Stimulated activated effector memory CD8-positive, alpha-beta T cell treated with anti-CD3 and anti-CD28 coated beads, Interleukin-12 subunit alpha, Interleukin-12 subunit beta, amount 100 ng/mL, for 72 hours (primary cell): Measurements from ENCODE around the gene ABCB6.

ENCODE experiments used
- ATAC-seq: fragments of 150-1000 bp; cut with Tn5 transposase; 2 replicates; pipeline ENCODE4 v1.10.0; 2021
- DNase-seq, 2 donors: peaks; one replicate each; pipeline ENCODE4 v3.0.0; 2021 to 2022; ENCODE audit warnings: low spot score in 2 of 2
- H3K27ac Mint-ChIP-seq: one replicate; pipeline ENCODE4 v1.8.0; 2022; ENCODE audit warnings: mild to moderate bottlenecking, mixed read lengths
- H3K36me3 Mint-ChIP-seq: one replicate; pipeline ENCODE4 v1.8.0; 2022; ENCODE audit warnings: mild to moderate bottlenecking, mixed read lengths
- H3K4me1 Mint-ChIP-seq: one replicate; pipeline ENCODE4 v1.8.0; 2022; ENCODE audit warnings: mixed read lengths
- H3K4me3 Mint-ChIP-seq: one replicate; pipeline ENCODE4 v1.8.0; 2022; ENCODE audit warnings: mild to moderate bottlenecking, mixed read lengths
- H3K9me3 Mint-ChIP-seq: one replicate; pipeline ENCODE4 v1.8.0; 2022; ENCODE audit warnings: mixed read lengths

The ABCB6 gene

GRCh38 chr2:219225350-219225749, 6.6 kb upstream of the ABCB6 start:
- peaks cover 45% of the 10 kb centered on the region for H3K4me1 Mint-ChIP-seq
- ATAC-seq (no peak), DNase-seq (no peak)
- no peaks in the 10 kb centered on the region for H3K9me3 Mint-ChIP-seq
- H3K27ac Mint-ChIP-seq, result peak overlapping the region; percentile 75
- peaks cover 79% of the 10 kb centered on the region for H3K36me3 Mint-ChIP-seq
- no peak overlapping the region for H3K4me3 Mint-ChIP-seq

GRCh38 chr2:219223831-219224610, 5.3 kb upstream of the ABCB6 start:
- no peak overlapping the region for H3K4me3 Mint-ChIP-seq
- peaks cover 46% of the 10 kb centered on the region for H3K4me1 Mint-ChIP-seq
- H3K9me3 Mint-ChIP-seq, result no peaks in the 10 kb centered on the region
- peaks cover 77% of the 10 kb centered on the region for H3K36me3 Mint-ChIP-seq
- ATAC-seq, result no peak
- no peak for DNase-seq
- H3K27ac Mint-ChIP-seq, result no peak overlapping the region

GRCh38 chr2:219221957-219222518, 3.3 kb upstream of the ABCB6 start:
- H3K4me3 Mint-ChIP-seq, result no peak overlapping the region
- no peaks in the 10 kb centered on the region for H3K9me3 Mint-ChIP-seq
- DNase-seq, result no peak
- peaks cover 39% of the 10 kb centered on the region for H3K4me1 Mint-ChIP-seq
- H3K27ac Mint-ChIP-seq, result no peak overlapping the region
- H3K36me3 Mint-ChIP-seq, result peaks cover 78% of the 10 kb centered on the region
- ATAC-seq, result no peak

- H3K4me3 Mint-ChIP-seq, result no peak overlapping the region
- DNase-seq (no peak), ATAC-seq (no peak)
- H3K4me1 Mint-ChIP-seq, result peaks cover 45% of the 10 kb centered on the region
- no peaks in the 10 kb centered on the region for H3K9me3 Mint-ChIP-seq
- no peak overlapping the region for H3K27ac Mint-ChIP-seq
- H3K36me3 Mint-ChIP-seq, result peaks cover 76% of the 10 kb centered on the region
Measured at GRCh38 chr2:219220652-219221402, 2.1 kb upstream of the ABCB6 start.

- ATAC-seq (no peak), DNase-seq (no peak)
- H3K4me1 Mint-ChIP-seq, result peaks cover 40% of the 10 kb centered on the region
- H3K9me3 Mint-ChIP-seq, result no peaks in the 10 kb centered on the region
- H3K4me3 Mint-ChIP-seq, result no peak overlapping the region
- peak overlapping the region; percentile 60 for H3K27ac Mint-ChIP-seq
- peaks cover 70% of the 10 kb centered on the region for H3K36me3 Mint-ChIP-seq
Measured at GRCh38 chr2:219219784-219220532, 1.2 kb upstream of the ABCB6 start.

GRCh38 chr2:219218217-219218731, 484 bp downstream of the ABCB6 start:
- H3K4me1 Mint-ChIP-seq, result peaks cover 47% of the 10 kb centered on the region

GRCh38 chr2:219216535-219216915, 2.2 kb downstream of the ABCB6 start:
- peaks cover 44% of the 10 kb centered on the region for H3K4me1 Mint-ChIP-seq
- H3K4me3 Mint-ChIP-seq, result peak overlapping the region; percentile 91
- DNase-seq (no peak), ATAC-seq (no peak)
- H3K36me3 Mint-ChIP-seq, result peaks cover 70% of the 10 kb centered on the region
- no peak overlapping the region for H3K27ac Mint-ChIP-seq
- no peaks in the 10 kb centered on the region for H3K9me3 Mint-ChIP-seq

More at GRCh38 chr2:219218217-219218731, 484 bp downstream of the ABCB6 start:
- H3K27ac Mint-ChIP-seq, result peak overlapping the region; percentile 87
- DNase-seq (no peak), ATAC-seq (peak; percentile 61)
- H3K9me3 Mint-ChIP-seq, result no peaks in the 10 kb centered on the region
- peak overlapping the region; percentile 91 for H3K4me3 Mint-ChIP-seq
- peaks cover 70% of the 10 kb centered on the region for H3K36me3 Mint-ChIP-seq

- peaks cover 70% of the 10 kb centered on the region for H3K36me3 Mint-ChIP-seq
- ATAC-seq, result no peak
- no peak overlapping the region for H3K27ac Mint-ChIP-seq
Measured at GRCh38 chr2:219215871-219216534, 2.8 kb downstream of the ABCB6 start.

GRCh38 chr2:219214786-219215185, 4.0 kb downstream of the ABCB6 start:
- no peak overlapping the region for H3K4me3 Mint-ChIP-seq
- peaks cover 45% of the 10 kb centered on the region for H3K4me1 Mint-ChIP-seq
- H3K36me3 Mint-ChIP-seq, result peaks cover 75% of the 10 kb centered on the region
- ATAC-seq, result no peak
- no peaks in the 10 kb centered on the region for H3K9me3 Mint-ChIP-seq
- H3K27ac Mint-ChIP-seq, result no peak overlapping the region
- no peak for DNase-seq

More at GRCh38 chr2:219215871-219216534, 2.8 kb downstream of the ABCB6 start:
- Mint-ChIP-seq H3K4me1 (peaks cover 46% of the 10 kb centered on the region), H3K9me3 (no peaks in the 10 kb centered on the region), H3K4me3 (peak overlapping the region; percentile 91)
- no peak for DNase-seq

GRCh38 chr2:219214141-219214540, 4.6 kb downstream of the ABCB6 start:
- peak overlapping the region; percentile 84 for H3K27ac Mint-ChIP-seq
- peaks cover 47% of the 10 kb centered on the region for H3K4me1 Mint-ChIP-seq
- H3K4me3 Mint-ChIP-seq, result no peak overlapping the region
- no peaks in the 10 kb centered on the region for H3K9me3 Mint-ChIP-seq
- ATAC-seq (no peak), DNase-seq (no peak)
- H3K36me3 Mint-ChIP-seq, result peaks cover 77% of the 10 kb centered on the region

GRCh38 chr2:219213486-219214071, 5.2 kb downstream of the ABCB6 start:
- no peaks in the 10 kb centered on the region for H3K9me3 Mint-ChIP-seq
- H3K27ac Mint-ChIP-seq, result peak overlapping the region; percentile 84
- DNase-seq (no peak), ATAC-seq (no peak)
- peaks cover 51% of the 10 kb centered on the region for H3K4me1 Mint-ChIP-seq
- peaks cover 82% of the 10 kb centered on the region for H3K36me3 Mint-ChIP-seq
- H3K4me3 Mint-ChIP-seq, result no peak overlapping the region

GRCh38 chr2:219213026-219213415, 5.7 kb downstream of the ABCB6 start:
- Mint-ChIP-seq H3K4me1 (peaks cover 53% of the 10 kb centered on the region), H3K27ac (no peak overlapping the region), H3K4me3 (no peak overlapping the region), H3K9me3 (no peaks in the 10 kb centered on the region), H3K36me3 (peaks cover 86% of the 10 kb centered on the region)
- no peak for DNase-seq
- ATAC-seq, result no peak

- no peak for ATAC-seq
- H3K4me1 Mint-ChIP-seq, result peaks cover 47% of the 10 kb centered on the region
- peaks cover 77% of the 10 kb centered on the region for H3K36me3 Mint-ChIP-seq
- DNase-seq, result no peak
- no peaks in the 10 kb centered on the region for H3K9me3 Mint-ChIP-seq
- no peak overlapping the region for H3K4me3 Mint-ChIP-seq
- H3K27ac Mint-ChIP-seq, result peak overlapping the region; percentile 72
Measured at GRCh38 chr2:219210886-219211362, 7.8 kb downstream of the ABCB6 start.
